ENCODE results near the gene RANBP9.

Gene RANBP9

DNA sequence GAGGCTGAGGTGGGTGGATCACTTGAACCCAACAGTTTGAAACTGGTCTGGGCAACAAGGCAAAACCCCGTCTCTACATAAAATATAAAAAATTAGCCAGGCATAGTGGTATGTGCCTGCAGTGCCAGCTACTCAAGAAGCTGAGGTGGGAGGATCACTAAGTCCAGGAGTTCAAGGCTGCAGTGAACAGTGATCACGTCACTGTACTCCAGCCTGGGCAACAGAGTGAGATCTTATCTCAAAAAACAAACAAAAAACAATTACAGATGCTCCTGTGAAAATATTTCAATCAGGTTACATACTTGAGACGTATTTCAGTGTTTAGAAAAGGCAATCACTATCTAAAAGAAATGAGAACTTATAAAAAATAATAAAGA lies 33.8 kb downstream of the RANBP9 start:
- DNase-seq (ENCODE audit: low spot score), result no peak

DNA sequence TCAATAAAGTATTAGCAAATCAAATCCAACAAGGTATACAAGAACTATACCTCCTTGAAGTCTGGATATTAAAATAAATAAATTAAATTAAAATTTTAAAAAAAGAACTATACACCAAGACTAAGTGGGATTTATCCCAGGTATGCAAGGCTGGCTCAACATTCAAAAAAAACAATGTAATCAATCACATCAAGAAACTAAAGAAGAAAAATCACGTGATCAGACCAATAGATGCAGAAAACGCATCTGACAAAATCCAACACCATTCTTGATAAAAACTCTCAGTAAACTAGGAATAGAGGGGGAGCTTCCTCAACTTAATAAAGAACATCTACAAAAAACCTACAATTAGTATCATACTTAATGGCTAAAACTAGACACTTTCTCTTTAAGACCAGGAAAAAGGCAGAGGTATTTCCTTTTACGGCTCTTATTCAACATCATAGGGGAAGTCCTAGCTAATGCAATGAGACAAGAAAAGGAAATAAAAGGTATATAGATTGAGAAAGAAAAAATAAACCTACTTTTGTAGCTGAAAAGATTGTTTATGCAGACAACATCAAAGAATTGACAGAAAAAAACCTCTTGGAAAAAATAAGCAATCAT lies 35.0 kb downstream of the RANBP9 start:
- no peak for DNase-seq (ENCODE audit: low spot score)

DNA sequence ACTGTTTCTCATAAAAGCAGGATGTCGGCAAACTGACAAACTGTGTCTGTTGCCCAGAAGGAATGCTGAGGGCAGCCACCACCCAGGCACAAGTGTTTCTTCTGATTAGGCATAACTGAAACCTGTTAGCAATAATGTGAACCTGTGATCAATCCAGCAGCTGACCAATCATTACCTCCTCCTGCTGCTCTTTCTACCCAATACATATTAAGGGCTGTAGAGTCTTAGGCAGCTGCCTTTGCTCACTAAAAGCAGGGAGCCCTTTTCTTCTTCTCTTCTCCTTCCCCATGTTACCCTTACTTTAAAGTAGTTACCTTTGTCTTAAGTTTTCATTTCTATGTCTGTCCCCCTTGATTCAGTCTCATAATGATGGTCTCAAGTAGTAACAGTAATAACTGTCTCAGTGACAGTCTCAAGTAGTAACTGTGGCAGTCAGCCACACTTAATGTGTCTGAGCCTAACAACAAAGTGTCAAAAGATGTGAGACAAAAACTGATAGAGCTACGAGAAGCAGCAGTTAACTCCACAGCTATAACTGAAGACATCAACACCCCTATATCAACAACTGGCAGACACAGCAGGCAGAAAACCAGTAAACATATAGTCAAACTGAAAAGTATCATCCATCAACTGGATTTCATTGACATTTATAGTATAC lies 37.0 kb downstream of the RANBP9 start:
- DNase-seq (ENCODE audit: low spot score), result no peak

DNA sequence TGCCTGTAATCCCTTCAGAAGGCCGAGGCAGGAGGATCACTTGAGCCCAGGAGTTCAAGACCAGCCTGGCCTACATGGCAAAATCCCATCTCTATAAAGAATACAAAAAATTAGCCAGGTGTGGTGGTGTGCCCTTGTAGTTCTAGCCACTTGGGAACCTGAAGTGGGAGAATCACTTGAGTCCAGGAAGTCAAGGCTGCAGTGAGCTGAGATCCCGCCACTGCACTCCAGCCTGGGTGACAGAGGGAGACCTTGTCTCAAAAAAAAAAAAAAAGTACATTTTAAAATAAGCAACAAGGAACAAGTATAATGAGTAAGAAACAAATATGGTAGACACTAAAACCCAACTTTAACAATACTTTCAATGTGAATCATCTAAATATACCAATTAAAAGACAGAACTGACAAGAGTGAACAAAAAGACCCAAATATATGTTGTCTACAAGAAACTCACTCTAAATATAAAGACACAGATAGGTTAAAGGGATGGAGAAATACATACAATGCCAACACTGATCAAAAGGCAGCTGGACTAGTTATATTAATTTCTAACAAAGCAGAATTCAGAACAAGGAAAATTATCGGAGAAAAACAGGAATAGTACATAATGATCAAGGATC lies 37.7 kb downstream of the RANBP9 start:
- DNase-seq (ENCODE audit: low spot score), result no peak

DNA sequence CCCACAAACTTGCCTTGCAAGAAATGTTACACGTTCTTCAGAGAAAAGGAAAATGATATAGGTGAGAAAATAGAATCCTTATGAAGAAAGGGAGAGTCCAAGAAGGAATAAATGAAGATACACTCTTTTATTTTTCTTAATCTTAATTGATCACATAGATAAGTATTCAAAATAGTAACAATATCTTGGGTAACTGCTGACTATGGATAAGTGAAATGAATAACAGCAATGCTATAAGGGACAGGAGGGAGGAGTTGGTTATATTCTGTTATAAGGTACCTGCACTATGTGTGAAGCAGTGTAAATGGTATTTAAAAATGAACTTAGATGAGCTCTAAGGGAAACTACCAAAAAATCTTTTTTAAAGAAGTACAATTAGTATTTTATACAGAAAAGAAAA lies 38.3 kb downstream of the RANBP9 start:
- no peak for DNase-seq (ENCODE audit: low spot score)

DNA sequence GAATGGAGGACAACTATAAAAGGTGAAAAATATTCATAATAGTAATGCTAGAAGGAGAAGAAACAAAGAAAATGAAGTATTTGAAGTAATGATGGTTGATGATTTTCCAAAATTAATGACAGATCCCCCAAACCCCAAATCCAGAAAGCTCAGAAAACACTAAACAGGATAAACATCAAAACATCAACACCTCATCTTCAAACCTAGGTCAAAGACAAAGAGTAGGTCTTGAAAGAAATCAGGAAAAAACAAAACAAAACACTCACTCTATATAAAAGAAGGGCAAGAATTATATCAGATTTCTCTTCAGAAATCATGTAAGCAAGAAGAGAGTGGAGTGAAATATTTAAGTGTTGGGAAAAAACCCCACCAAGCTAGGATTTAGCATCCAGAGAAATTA lies 38.7 kb downstream of the RANBP9 start:
- DNase-seq (ENCODE audit: low spot score), result no peak

DNA sequence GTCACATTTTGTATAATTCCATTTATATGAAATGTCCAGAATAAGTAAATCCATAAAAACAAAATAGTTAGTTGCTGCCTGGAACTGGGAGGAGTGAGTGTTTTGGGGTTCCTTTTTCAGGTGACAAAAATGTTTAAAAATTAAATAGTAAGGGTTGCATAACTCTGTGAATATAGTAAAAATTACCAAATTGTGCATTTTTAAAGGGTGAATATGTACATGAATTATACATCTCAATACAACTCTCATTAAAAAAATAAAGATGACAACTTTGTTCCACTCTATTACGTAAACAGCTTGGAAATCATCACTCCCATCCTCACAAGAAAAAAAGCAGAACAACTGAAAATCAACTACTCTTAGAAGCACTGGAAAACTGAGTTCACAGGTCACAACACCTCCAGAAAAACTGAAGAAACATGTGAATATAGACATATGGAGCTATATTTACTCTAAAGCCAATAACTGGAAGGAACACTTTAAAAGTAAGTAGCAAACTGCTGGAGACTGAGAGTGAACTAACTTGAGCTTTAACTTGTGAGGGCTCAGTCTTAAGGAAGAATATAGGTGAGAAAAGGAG lies 40.0 kb downstream of the RANBP9 start:
- no peak for DNase-seq (ENCODE audit: low spot score)

DNA sequence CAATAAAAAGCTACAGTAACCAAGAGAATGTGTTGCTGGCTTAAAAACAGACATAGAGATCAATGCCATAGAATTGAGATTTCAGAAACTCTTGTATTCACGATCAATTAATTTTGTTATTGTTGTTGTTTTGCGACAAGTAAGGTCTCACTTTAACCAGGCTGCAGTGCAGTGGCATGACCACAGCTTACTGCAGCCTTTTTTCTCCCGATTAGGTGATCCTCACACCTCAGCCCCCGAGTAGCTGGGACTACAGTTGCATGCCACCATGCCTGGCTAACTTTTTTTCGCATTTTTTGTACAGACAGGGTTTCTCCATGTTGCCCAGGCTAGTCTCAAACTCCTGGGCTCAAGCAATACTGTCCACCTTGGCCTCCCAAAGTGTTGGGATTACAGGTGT lies 42.2 kb downstream of the RANBP9 start:
- no peak for DNase-seq (ENCODE audit: low spot score)

DNA sequence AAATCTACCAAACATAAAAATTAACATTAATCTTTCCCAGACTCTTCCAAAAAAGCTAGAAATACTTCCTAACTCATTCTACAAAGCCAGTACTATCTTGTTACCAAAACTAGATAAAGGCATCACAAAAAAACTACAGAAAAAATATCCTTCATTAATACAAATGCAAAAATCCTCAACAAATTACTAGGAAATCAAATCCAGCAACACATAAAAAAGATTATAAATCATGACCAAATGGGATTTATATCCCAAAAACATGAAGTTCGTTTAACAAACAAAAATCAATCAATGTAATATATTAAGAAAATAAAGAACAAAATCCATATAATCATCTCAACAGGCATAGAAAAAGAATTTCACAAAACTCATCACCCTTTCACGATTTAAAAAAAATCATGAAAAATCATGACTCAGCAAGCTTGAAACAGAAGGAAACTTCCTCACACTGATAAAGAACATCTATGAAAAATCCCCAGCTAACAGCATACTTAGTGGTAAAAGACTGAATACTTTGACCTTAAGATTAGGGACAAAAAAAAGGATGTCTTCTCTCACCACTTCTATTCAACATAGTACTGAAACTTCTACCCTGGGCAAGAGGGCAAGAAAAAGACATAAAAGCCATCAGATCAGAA lies 43.2 kb downstream of the RANBP9 start:
- no peak for DNase-seq (ENCODE audit: low spot score)

DNA sequence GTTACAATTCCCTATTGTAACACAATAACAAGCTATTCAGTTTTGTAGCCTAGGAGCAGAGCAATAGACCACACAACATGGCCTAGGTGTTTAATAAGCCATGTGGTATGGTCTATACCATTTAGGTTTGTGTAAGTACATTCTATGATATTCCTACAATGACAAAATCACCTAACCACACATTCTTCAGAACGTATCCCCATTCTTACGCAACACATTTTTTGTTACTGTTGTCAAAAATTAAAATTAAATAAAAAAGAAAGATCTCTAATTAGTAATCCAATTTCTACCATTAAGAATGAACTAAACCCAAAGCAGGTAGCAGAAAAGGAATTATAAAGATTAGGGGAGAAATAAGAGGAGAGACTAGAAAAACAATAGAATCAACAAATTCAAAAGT lies 44.0 kb downstream of the RANBP9 start:
- no peak for DNase-seq (ENCODE audit: low spot score)

DNA sequence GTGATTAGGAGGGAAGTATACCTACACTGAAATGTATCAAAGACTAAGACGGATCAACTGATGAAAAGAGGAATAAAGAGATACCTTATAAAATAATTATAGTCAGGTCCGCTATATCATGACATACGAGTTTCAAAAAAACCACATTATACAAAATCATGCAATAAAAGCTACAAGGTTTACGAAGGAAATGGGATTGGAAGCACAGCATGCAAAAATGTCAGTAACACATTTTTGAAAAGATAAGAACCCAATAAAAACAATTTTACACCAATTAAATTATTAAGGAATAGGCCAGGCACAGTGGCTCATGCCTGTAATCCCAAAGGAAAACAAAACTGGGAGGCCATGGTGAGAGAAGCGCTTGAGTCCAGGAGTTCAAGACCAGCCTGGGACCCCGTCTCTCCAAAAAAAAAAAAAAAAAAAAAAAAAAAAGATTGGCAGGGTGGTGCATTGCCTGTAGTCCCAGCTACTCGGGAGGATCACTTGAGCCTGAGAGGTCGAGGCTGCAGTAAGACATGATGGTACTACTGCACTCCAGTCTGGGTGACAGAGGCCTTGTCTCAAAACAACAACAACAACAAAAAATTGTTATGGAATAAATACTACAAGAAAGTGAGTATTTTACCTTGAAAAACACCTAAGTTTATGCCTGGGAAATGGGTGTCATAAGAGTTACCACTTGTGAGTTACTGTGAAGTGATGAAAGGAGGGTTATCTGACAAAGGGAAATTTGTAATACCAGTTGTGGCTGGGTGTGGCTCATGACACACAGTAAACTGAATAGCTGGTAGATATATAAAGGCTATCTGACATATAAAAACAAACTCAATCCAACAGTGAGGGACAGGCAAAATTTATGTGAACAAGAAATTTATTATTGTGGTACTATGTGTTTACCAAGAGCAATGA lies 45.2 kb downstream of the RANBP9 start:
- DNase-seq (ENCODE audit: low spot score), result no peak

DNA sequence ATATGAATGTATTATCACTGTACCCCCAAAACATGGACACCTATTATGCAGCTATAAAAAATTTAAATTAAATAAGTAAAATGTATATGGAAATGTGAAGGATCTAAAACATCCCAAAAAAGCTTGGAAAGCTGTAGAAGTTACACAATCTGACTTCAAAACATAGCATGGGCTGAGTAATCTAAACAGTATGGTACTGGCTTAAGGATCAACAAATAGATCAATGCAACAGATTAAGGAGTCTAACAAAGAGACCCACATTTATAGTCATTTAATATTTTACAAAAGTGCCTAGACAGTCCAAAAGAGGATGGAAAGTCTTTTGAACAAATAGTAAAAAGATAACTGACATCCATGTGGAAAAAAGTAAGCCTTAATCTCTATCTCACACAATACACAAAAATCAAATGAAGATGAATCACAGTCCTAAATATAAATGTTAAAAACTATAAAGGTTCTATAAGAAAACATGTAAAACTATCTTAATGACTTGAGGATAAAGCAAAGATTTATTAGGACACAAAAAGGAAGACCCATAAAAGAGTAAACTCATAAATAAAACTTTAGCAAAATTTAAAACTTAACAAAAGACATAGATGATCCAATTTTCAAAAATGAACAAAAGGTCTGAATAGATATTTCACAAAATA lies 46.8 kb downstream of the RANBP9 start:
- no peak for DNase-seq (ENCODE audit: low spot score)

DNA sequence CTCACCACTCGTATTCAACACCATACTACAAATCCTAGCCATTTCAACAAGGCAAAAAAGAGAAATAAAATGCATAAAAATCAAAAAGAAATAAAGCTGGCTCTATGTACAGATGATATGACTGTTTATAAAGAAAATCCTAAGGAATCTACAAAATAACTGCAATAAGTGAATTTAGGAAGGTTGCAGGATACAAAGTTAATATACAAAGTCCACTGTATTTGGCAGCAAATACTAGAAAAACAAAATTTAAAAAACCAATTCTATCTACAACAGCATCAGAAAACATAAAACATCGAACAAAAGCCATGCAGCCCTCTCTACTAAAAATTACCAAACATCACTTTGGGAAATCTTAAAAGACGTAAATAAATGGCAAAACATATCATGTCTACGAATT lies 47.6 kb downstream of the RANBP9 start:
- DNase-seq (ENCODE audit: low spot score), result no peak

DNA sequence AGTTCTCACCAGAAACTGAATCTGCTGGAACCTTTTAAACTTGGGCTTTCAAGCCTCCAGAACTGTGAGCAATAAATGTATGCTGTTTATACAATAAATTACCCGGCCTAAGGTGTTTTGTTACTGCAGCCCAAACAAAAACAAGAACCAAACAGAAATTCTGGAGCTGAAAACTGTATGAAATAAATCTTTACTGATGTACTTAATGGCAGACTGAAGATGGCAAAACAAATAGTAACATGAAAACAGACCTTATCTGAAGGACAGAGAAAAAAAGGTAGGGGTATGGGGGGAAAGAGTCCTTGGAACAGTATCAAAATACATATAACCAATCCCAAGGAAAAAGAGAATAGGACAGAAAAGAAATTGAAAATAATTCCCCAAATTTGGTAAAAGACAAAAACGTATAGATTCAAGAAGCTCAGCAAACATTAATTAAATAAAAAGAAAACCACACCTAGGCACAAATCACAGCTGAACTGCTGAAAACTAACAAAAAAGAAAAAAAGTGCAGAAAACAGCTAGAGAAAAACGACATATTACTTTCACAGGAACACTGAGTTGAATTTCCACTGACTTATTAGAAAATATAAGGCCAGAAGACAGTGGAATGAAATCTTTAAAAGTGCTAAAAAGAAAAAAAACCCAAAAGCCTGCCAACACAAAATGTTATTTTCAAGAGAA lies 48.8 kb downstream of the RANBP9 start:
- no peak for DNase-seq (ENCODE audit: low spot score)

DNA sequence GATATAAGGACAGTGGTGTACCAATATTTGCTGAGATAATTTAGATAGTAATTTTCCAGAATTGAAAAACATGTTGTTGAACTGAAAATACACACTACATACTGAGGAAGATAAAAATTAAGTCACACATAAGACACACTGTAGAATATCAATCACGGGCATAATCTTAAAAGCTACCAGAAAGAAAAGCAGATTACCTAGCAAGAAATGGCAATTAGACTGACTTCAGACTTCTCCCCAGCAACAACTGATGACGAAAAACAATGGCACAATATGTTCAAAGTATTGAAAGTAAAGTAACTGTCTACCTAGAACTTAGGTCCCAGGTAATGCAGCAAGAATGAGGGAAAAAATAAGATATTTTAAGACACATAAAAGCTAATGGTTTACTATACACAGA lies 50.0 kb downstream of the RANBP9 start:
- no peak for DNase-seq (ENCODE audit: low spot score)

DNA sequence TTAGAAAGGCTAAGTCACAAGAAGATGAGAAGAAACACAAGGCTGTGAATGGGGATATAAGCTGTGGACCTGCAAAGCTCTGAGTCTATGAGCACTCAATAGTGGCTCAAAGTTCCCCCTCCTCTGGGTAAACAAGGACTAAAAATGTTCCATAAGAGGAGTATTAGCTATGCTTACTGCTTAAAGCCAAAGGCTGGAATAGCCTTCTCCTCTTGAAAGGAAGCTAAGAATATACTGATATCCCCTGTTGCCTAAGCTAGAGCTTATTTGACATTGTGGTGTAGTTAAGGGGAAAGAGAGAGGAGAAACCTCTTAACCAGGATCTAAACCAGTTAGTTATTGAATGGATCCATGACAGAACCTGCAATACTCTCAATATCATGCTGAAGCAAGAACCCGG lies 50.7 kb downstream of the RANBP9 start:
- DNase-seq (ENCODE audit: low spot score), result no peak

DNA sequence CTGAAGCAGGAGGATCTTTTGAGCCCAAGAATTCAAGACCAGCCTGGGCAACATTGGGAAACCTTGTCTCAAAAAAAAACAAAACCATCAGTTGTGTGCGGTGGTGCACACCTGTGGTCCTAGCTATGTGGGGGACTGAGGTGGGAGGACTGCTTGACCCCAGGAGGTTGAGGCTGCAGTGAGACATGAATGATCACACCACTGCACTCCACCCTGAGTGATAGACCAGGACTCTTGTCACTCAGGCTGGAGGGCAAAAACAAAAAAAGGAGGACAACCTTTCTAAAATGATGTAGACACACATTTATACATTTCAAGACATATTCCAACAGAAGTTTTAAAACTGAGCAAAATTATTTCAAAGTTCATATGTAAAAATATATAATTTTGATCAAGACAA lies 51.4 kb downstream of the RANBP9 start:
- DNase-seq (ENCODE audit: low spot score), result no peak

DNA sequence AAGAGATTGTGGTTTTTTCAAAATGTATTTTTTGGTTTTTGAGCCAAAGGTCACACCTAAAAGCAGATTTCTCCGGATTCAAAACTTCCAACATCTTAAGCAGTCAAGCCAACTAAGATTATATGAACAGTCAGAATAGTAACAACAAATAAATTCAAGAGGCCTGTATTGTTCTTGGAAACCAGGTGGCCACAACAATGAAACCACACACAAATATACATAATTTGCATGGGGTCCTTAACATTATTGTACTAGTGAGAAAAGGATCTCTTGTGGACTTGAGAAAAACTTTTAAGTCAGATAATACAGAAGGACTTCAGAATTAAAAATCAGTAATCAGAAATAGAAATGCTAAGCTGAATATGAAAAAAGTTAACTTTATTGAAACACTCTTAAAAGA lies 55.9 kb downstream of the RANBP9 start:
- no peak for DNase-seq (ENCODE audit: low spot score)

DNA sequence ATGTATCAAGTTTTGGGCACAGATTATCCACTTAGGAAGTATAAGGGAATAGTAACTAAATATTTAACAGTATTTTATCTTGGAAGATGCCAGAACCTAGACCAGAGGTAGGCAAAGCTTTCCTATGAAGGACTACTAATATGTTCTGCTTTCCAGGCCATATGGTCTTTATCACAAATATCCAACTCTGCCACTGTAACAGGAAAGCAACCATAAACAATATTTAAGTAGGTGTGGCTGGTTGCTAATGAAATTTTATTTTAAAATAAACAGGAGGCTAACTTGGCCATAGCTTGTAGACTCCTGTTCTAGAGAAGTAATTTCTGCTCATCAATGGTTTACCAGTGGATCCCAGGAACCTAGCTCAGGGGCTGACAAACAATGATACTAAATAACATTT lies 57.1 kb downstream of the RANBP9 start:
- DNase-seq (ENCODE audit: low spot score), result no peak

DNA sequence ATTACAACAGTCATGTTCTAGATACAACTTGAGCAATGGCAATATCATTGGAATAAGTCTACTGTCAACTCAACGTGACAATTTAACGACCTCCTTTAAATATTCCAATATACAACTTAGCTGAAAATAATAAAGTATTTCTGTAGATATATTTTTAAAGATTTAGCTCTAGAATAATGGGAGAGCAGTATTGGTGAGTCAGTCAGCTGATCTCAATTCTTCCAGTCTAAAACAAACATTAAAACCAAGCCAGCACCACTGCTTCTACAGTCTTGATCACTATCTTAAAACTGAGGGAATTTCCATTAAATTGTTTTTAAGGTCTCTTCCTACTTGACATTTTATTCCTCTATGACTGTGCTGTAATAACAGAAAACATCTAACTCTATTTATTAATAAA lies 58.3 kb downstream of the RANBP9 start:
- no peak for DNase-seq (ENCODE audit: low spot score)

DNA sequence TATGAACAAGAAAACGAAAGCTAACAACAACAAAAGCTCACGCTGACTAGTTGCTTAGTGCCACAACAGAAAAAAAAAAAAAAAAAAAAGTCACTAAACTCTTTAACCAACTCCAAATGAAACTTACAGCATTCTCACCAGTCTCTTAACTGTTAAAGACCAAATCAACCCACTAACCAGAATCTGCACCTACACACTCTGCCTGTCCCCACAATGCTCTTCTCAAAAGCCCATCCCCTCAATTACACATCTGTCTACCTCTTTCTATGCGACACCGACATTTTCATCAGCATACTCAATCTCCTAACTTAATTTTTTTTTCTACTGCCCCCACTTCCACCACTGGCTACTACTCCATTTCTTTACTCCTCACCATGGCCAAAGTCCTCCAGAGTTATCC lies 62.2 kb downstream of the RANBP9 start:
- DNase-seq (ENCODE audit: low spot score), result no peak

All from iPS-NIHi11 (cell line).